Transverse colon (tissue), 4 donors: ENCODE data around the gene CBLB. TPM values are rescaled to one million over a fixed set of nuclear protein-coding genes. Genes with fewer than 3 reads are reported as not detected.

Experiments
- DNase-seq: peaks from one replicate; pipeline ENCODE4 v3.0.0-alpha.2; 2019
- H3K27ac ChIP-seq, 4 donors: fragments of 200-600 bp; sonication (generic); 2 replicates each; pipeline ENCODE4 v1.5.1; 2016 to 2018; ENCODE audit warnings: inconsistent platforms in 4 of 4
- H3K27me3 ChIP-seq: fragments of 200-600 bp; sonication (generic); 2 replicates; pipeline ENCODE4 v1.5.1; 2017; ENCODE audit warnings: inconsistent platforms
- H3K36me3 ChIP-seq, 4 donors: fragments of 200-600 bp; sonication (generic); 2 replicates each; pipeline ENCODE4 v1.5.1; 2017 to 2019; ENCODE audit warnings: inconsistent platforms in 4 of 4
- H3K4me1 ChIP-seq, 4 donors: fragments of 200-600 bp; sonication (generic); 2 replicates each; pipeline ENCODE4 v1.5.1; 2017 to 2020; ENCODE audit warnings: inconsistent platforms in 4 of 4
- H3K4me3 ChIP-seq, 4 donors: fragments of 200-600 bp; sonication (generic); 1 replicate in 1 of 4; 2 replicates in 3 of 4; pipeline versions ENCODE4 v1.5.1 to v1.6.1; 2017 to 2019; ENCODE audit warnings: inconsistent platforms in 4 of 4
- H3K9me3 ChIP-seq, 2 donors: fragments of 200-600 bp; sonication (generic); 2 replicates each; pipeline ENCODE4 v1.5.1; 2017 to 2019; ENCODE audit warnings: inconsistent platforms in 2 of 2
- EP300 ChIP-seq: sonication (generic); formaldehyde crosslinking; IDR thresholded peaks from one replicate; pipeline ENCODE4 v1.6.1; 2017; ENCODE audit warnings: antibody characterized with exemption, low read depth
- POLR2A ChIP-seq: fragments of 450-650 bp; IDR thresholded peaks from one replicate; pipeline ENCODE4 v1.6.1; 2016; ENCODE audit warnings: antibody characterized with exemption, mild to moderate bottlenecking, moderate library complexity
- POLR2AphosphoS5 ChIP-seq, 3 donors: sonication (generic); formaldehyde crosslinking; IDR thresholded peaks; one replicate each; pipeline ENCODE4 v1.6.1; 2016; ENCODE audit warnings: antibody characterized with exemption in 3 of 3
- WGBS, 2 donors: methylation state at CpG; one replicate each; pipeline ENCODE4 v1.1.5; 2018; ENCODE audit warnings: low coverage in 1 of 2; 5-methylcytosine and 5-hydroxymethylcytosine counted together
- in situ Hi-C, 4 donors: fragments of 200-750 bp; cut with MboI; loops; one replicate each; pipeline versions ENCODE4 v1.15.0 to v1.15.1; 2017; ENCODE audit warnings: low sequenced_read_pairs in 3 of 4, low pct_ligation_motif_present in 1 of 4, low pct_unique_long_range_greater_than_20kb in 1 of 4
- intact Hi-C: fragments of 100-400 bp; cut with DNase I; formaldehyde crosslinking; loops from one replicate; pipeline ENCODE4 v1.15.1; 2023; ENCODE audit warnings: low total_unique reads
- total RNA-seq, 4 donors: library from RNA; depleted of rRNA; stranded (reverse); fragments of >200 nt; gene quantifications; one replicate each; pipeline ENCODE4 v1.1.0, GENCODE V29; 2016
- TF ChIP-seq, protein P1 (sequence below), 5 experiments: fragments of 200-600 bp in 3 of 5; fragments of 450-650 bp in 2 of 5; sonication (generic) in 3 of 5; IDR thresholded peaks; 1 replicate in 2 of 5; 2 replicates in 3 of 5; pipeline ENCODE4 v1.5.1; 2016 to 2017; ENCODE audit warnings: antibody characterized with exemption in 5 of 5, inconsistent platforms in 3 of 5, mild to moderate bottlenecking in 2 of 5, moderate library complexity in 1 of 5

CBLB gene
- total RNA-seq, 4 donors from 2014 or later, result 25.1 to 76.2 (median 63.6) TPM

DNA sequence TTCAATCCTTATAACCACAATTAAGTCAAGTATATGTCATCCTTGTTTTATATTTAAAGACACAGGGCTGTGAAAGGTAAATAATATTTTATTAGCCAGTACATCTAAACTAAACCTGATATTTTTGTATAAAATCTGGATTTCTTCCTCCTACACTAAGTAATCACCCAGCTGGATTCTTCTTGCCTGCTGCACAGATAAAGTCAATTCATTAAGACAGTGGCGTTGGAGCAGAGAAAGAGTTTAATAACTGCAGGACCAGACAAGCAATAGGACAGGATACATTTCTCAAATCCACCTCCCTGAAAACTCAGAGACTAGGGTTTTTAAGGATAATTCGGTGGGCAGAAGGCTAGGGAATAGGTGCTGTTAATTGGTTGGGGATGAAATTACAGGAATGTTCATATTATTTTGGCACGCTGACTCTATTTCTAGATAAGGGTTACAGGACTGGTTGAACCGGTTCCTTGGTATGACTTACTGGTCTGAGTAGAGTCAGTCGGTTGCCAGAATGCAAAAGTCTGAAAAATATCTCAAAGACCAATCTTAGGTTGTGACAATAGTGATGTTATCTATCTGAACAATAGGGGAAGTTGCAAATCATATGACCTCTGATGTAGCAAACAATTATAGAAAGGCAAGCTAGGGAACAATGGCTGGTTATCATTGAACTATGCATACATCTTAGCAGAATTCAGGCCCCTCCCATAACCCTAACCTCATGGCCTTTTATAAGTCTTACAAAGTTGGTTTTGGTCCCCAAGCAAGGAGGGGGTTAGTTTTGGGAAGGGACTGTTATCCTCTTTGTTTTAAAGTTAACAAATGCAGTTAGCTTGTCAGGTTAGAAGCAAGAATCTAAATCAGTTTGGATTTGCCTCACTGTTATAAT, 257.3 kb downstream of the CBLB start:
- Histone ChIP-seq H3K27ac (no peak overlapping the region), H3K27me3 (no peaks in the 10 kb centered on the region), H3K9me3 (no peaks in the 10 kb centered on the region), H3K36me3 (no peaks in the 10 kb centered on the region), H3K4me3 (no peak overlapping the region), H3K4me1 (peaks cover 0 to 4% (median 3%) of the 10 kb centered on the region in 4 donors)
- TF ChIP-seq, protein P1, sequence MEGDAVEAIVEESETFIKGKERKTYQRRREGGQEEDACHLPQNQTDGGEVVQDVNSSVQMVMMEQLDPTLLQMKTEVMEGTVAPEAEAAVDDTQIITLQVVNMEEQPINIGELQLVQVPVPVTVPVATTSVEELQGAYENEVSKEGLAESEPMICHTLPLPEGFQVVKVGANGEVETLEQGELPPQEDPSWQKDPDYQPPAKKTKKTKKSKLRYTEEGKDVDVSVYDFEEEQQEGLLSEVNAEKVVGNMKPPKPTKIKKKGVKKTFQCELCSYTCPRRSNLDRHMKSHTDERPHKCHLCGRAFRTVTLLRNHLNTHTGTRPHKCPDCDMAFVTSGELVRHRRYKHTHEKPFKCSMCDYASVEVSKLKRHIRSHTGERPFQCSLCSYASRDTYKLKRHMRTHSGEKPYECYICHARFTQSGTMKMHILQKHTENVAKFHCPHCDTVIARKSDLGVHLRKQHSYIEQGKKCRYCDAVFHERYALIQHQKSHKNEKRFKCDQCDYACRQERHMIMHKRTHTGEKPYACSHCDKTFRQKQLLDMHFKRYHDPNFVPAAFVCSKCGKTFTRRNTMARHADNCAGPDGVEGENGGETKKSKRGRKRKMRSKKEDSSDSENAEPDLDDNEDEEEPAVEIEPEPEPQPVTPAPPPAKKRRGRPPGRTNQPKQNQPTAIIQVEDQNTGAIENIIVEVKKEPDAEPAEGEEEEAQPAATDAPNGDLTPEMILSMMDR (IDR thresholded peaks at IDR 0.05), result no peak
- TF ChIP-seq POLR2A, result no peak
- no peak for TF ChIP-seq EP300
- TF ChIP-seq POLR2AphosphoS5 (IDR thresholded peaks at IDR 0.05), result no peak
- intact Hi-C loops, result no loop called here
- 51 to 54% methylated on average over 5 of the region's 5 CpGs for WGBS, 2 donors
- DNase-seq, result no peak
- in situ Hi-C loops, result no loop called here

DNA sequence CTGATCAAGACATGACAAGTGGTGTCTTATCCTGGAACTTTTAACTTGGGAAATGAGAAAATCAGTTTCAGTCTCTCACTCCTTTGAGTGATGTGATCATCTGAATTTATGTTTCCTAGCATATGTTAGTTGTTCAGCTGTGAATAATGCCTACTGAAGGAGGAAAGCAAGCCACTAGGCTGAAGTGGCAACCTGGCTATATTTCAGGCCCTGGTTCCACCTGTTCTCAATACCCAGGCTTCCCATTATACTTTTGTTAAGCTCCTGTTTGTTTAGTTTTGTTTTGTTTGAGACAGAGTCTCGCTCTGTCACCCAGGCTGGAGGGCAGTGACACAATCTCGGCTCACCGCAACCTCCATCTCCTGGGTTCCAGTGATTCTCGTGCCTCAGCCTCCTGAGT, 258.3 kb downstream of the CBLB start:
- Histone ChIP-seq H3K36me3 (no peaks in the 10 kb centered on the region), H3K27me3 (no peaks in the 10 kb centered on the region), H3K27ac (no peak overlapping the region), H3K9me3 (no peaks in the 10 kb centered on the region), H3K4me1 (peaks cover 0 to 4% (median 3%) of the 10 kb centered on the region in 4 donors), H3K4me3 (no peak overlapping the region)
- TF ChIP-seq POLR2A (no peak), EP300 (no peak), POLR2AphosphoS5 (IDR thresholded peaks at IDR 0.05) (no peak)
- TF ChIP-seq, protein P1 (IDR thresholded peaks at IDR 0.05), result no peak
- 94 to 97% methylated on average over 3 to 4 of the region's 4 CpGs for WGBS, 2 donors
- in situ Hi-C loops (no loop called here), intact Hi-C loops (no loop called here)
- no peak for DNase-seq

DNA sequence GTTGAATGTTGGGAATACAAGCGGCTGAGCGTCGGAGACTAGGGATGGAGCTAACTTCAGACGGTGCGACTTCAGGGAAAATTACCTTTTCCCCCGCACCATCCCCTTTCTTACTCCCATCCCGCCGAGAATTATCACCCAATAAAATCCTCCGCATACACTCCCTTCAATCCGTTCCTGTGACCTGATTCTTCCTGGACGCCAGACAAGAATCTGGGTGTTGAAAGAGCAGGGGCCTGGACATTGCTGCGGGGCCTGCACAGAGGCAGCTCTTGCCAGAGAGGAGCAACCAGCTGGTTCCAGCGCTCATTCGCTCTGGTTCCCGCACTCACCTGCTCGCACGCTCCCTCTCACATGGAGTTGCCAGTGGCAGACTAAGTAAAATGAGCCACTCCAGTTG, 260.2 kb downstream of the CBLB start:
- in situ Hi-C loops (no loop called here), intact Hi-C loops (no loop called here)
- no peaks in the 10 kb centered on the region for H3K9me3 ChIP-seq
- no peaks in the 10 kb centered on the region for H3K36me3 ChIP-seq
- no peaks in the 10 kb centered on the region for H3K27me3 ChIP-seq
- H3K4me3 ChIP-seq, result no peak overlapping the region
- peaks cover 0 to 4% (median 3%) of the 10 kb centered on the region in 4 donors for H3K4me1 ChIP-seq
- TF ChIP-seq, protein P1 (IDR thresholded peaks at IDR 0.05), result no peak
- TF ChIP-seq POLR2AphosphoS5 (IDR thresholded peaks at IDR 0.05) (no peak), EP300 (no peak), POLR2A (no peak)
- DNase-seq, result no peak
- H3K27ac ChIP-seq, result no peak overlapping the region
- 83% methylated on average over 17 of the region's 17 CpGs; no CpG with 5 or more reads in 1 of the 2 donors for WGBS, 2 donors

DNA sequence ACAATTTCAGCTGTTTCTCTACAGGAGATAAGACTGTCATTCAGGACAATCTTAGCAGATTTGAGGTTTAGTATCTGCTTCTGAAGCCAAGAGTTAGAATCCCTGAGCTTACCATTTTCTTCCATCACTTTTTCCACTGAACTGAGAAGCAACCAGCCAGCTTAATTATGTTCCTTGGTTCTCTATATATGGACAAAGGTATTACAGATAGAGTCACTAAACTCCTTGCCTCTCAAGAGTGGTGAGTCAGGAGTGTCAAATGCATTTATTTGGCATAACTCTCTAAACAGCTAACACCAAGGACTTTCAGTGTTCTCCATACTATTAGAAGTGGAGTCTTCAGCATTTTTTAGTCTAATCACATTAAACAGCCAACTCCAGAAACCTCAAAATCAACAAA, 262.8 kb downstream of the CBLB start:
- no peak for DNase-seq
- Histone ChIP-seq H3K4me1 (no peaks in the 10 kb centered on the region), H3K27ac (no peak overlapping the region), H3K27me3 (no peaks in the 10 kb centered on the region), H3K9me3 (no peaks in the 10 kb centered on the region), H3K36me3 (no peaks in the 10 kb centered on the region), H3K4me3 (no peak overlapping the region)
- TF ChIP-seq POLR2AphosphoS5 (IDR thresholded peaks at IDR 0.05), result no peak
- TF ChIP-seq, protein P1 (IDR thresholded peaks at IDR 0.05), result no peak
- in situ Hi-C loops, result no loop called here
- intact Hi-C loops, result no loop called here
